ENCODE results near the gene NCOA1.

DNA sequence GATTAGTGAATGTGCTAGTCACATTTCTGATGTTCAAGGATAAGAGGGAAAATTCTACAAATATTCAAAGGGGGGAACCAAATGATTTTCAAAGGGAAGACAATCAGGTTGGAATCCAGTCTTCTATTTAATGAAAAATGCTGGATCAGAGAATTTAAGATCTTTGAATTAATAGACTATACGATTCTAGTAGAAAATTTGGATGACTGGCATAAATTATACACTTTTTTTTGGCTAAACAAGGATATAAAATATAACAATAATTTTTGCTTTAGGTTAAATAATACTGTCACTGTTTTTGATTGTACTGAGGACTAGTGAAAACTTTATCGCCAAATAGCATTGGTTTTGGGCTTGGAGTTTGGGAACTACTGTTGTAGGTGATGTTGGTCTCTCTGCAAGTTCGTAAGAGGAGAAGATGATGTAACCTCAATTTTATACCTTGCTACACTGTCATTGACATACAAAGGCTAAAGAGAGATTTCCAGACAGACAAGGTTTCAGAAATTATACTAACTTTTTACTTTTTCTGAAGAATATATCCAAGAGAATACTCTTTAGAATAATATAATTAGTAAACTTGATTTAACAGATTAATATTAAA is 51.3 kb downstream of the NCOA1 start:
- TF ChIP-seq, protein P1, sequence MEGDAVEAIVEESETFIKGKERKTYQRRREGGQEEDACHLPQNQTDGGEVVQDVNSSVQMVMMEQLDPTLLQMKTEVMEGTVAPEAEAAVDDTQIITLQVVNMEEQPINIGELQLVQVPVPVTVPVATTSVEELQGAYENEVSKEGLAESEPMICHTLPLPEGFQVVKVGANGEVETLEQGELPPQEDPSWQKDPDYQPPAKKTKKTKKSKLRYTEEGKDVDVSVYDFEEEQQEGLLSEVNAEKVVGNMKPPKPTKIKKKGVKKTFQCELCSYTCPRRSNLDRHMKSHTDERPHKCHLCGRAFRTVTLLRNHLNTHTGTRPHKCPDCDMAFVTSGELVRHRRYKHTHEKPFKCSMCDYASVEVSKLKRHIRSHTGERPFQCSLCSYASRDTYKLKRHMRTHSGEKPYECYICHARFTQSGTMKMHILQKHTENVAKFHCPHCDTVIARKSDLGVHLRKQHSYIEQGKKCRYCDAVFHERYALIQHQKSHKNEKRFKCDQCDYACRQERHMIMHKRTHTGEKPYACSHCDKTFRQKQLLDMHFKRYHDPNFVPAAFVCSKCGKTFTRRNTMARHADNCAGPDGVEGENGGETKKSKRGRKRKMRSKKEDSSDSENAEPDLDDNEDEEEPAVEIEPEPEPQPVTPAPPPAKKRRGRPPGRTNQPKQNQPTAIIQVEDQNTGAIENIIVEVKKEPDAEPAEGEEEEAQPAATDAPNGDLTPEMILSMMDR (IDR thresholded peaks at IDR 0.05), result no peak
- TF ChIP-seq POLR2A (IDR thresholded peaks at IDR 0.05) (no peak), POLR2AphosphoS5 (IDR thresholded peaks at IDR 0.05; ENCODE audit: insufficient read depth in 1 of 2, low read depth in 1 of 2) (no peak)

Measured in vagina (tissue), 2 donors.